MM.1S (cell line): ENCODE measurements around the gene DNAH8.

Source experiments
- DNase-seq: peaks from one replicate; pipeline ENCODE4 v3.0.0-alpha.2; 2015
- H2AFZ ChIP-seq: fragments of 300-600 bp; sonication (generic); 2 replicates; pipeline ENCODE4 v1.6.0; 2016; ENCODE audit warnings: antibody characterized with exemption, low read length
- H3F3A ChIP-seq: fragments of 300-600 bp; sonication (generic); 2 replicates; pipeline ENCODE4 v1.6.1; 2016; ENCODE audit warnings: mild to moderate bottlenecking, antibody characterized with exemption, low read length, moderate library complexity, mixed read lengths; ENCODE audit not compliant: insufficient read depth
- H3K27ac ChIP-seq: fragments of 300-600 bp; sonication (generic); 2 replicates; pipeline ENCODE4 v1.5.1; 2016; ENCODE audit warnings: mild to moderate bottlenecking, low read length
- H3K27me3 ChIP-seq: fragments of 300-600 bp; sonication (generic); replicated peaks from 2 replicates; pipeline ENCODE4 v1.6.0; 2016; ENCODE audit warnings: low read length; ENCODE audit not compliant: insufficient read depth
- H3K36me3 ChIP-seq: fragments of 300-600 bp; sonication (generic); replicated peaks from 2 replicates; pipeline ENCODE4 v1.6.1; 2016; ENCODE audit warnings: mild to moderate bottlenecking, low read length, mixed read lengths; ENCODE audit not compliant: insufficient read depth
- H3K4me1 ChIP-seq: fragments of 300-600 bp; sonication (generic); 2 replicates; pipeline ENCODE4 v1.6.1; 2016; ENCODE audit warnings: low read length, mixed read lengths
- H3K4me2 ChIP-seq: fragments of 300-600 bp; sonication (generic); 2 replicates; pipeline ENCODE4 v1.6.0; 2016; ENCODE audit warnings: low read depth, low read length
- H3K4me3 ChIP-seq: fragments of 300-600 bp; sonication (generic); 2 replicates; pipeline ENCODE4 v1.5.1; 2016; ENCODE audit warnings: low read length, mixed read lengths
- H3K79me2 ChIP-seq: fragments of 300-600 bp; sonication (generic); 2 replicates; pipeline ENCODE4 v1.6.1; 2016; ENCODE audit warnings: mixed run types, low read length, mixed read lengths
- H3K9ac ChIP-seq: fragments of 300-600 bp; sonication (generic); 2 replicates; pipeline ENCODE4 v1.6.1; 2016; ENCODE audit warnings: low read length, mixed read lengths
- H3K9me2 ChIP-seq: fragments of 300-600 bp; sonication (generic); replicated peaks from 2 replicates; pipeline ENCODE4 v1.6.1; 2016; ENCODE audit warnings: mild to moderate bottlenecking, low read length, mixed read lengths; ENCODE audit not compliant: insufficient read depth
- H3K9me3 ChIP-seq: fragments of 300-600 bp; sonication (generic); replicated peaks from 2 replicates; pipeline ENCODE4 v1.6.1; 2016; ENCODE audit warnings: mild to moderate bottlenecking, low read length, mixed read lengths; ENCODE audit not compliant: insufficient read depth
- H4K20me1 ChIP-seq: fragments of 300-600 bp; sonication (generic); 2 replicates; pipeline ENCODE4 v1.6.1; 2016; ENCODE audit warnings: mild to moderate bottlenecking, low read length, moderate library complexity, mixed read lengths; ENCODE audit not compliant: insufficient read depth
- EZH2 ChIP-seq: fragments of 300-600 bp; sonication (generic); optimal IDR thresholded peaks from 2 replicates; pipeline ENCODE3; 2017; ENCODE audit warnings: low read depth, mild to moderate bottlenecking, antibody characterized with exemption, low read length, mixed read lengths
- EZH2phosphoT487 ChIP-seq: fragments of 300-600 bp; sonication (generic); IDR thresholded peaks from 2 replicates; pipeline ENCODE4 v1.6.1; 2018; ENCODE audit warnings: antibody characterized with exemption, low read length
- TF ChIP-seq, protein P1 (sequence below): fragments of 300-600 bp; sonication (generic); IDR thresholded peaks from 2 replicates; pipeline ENCODE4 v1.5.1; 2016; ENCODE audit warnings: antibody characterized with exemption, low read length, mixed read lengths

Gene DNAH8

GRCh38 chr6:38836585-38836984 lies 121.5 kb downstream of the DNAH8 start:
- H3K36me3 ChIP-seq = no peaks in the 10 kb centered on the region
- H3F3A ChIP-seq = no peaks in the 10 kb centered on the region

DNA sequence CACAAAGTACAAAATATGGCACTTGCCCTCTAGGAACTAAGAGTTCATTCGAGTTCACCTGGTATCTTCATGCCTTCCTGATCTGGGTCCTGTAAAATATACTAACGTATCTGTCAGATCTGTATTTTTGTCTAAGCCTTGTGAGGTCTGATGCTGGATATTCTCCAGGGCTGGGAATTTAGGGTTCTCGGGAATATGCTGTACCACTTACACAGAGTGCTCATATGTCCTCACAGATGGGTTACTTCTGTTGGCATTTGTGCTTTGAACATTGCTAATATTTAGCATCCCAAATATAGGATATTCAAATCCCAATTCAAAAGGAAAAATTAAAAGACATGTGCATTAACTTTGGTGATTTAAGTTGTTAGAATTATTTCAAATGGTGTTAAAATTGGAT lies 122.0 kb downstream of the DNAH8 start:
- TF ChIP-seq EZH2phosphoT487 (no peak), EZH2 (no peak)
- TF ChIP-seq, protein P1, sequence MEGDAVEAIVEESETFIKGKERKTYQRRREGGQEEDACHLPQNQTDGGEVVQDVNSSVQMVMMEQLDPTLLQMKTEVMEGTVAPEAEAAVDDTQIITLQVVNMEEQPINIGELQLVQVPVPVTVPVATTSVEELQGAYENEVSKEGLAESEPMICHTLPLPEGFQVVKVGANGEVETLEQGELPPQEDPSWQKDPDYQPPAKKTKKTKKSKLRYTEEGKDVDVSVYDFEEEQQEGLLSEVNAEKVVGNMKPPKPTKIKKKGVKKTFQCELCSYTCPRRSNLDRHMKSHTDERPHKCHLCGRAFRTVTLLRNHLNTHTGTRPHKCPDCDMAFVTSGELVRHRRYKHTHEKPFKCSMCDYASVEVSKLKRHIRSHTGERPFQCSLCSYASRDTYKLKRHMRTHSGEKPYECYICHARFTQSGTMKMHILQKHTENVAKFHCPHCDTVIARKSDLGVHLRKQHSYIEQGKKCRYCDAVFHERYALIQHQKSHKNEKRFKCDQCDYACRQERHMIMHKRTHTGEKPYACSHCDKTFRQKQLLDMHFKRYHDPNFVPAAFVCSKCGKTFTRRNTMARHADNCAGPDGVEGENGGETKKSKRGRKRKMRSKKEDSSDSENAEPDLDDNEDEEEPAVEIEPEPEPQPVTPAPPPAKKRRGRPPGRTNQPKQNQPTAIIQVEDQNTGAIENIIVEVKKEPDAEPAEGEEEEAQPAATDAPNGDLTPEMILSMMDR = no peak
- Histone ChIP-seq H3K9me2 (no peaks in the 10 kb centered on the region), H3K9me3 (no peaks in the 10 kb centered on the region), H3K27me3 (no peaks in the 10 kb centered on the region), H4K20me1 (no peaks in the 10 kb centered on the region), H3K79me2 (no peaks in the 10 kb centered on the region), H3K4me2 (no peak overlapping the region), H2AFZ (no peak overlapping the region), H3K4me3 (no peak overlapping the region), H3K36me3 (no peaks in the 10 kb centered on the region), H3F3A (no peaks in the 10 kb centered on the region), H3K9ac (no peak overlapping the region), H3K4me1 (no peaks in the 10 kb centered on the region), H3K27ac (no peak overlapping the region)
- no peak for DNase-seq

More at GRCh38 chr6:38836585-38836984, 121.5 kb downstream of the DNAH8 start:
- no peaks in the 10 kb centered on the region for H3K9me2 ChIP-seq
- H3K9ac ChIP-seq = no peak overlapping the region
- no peak for DNase-seq
- no peak for TF ChIP-seq EZH2
- no peak for TF ChIP-seq EZH2phosphoT487
- TF ChIP-seq, protein P1 = no peak
- H4K20me1 ChIP-seq = no peaks in the 10 kb centered on the region
- no peaks in the 10 kb centered on the region for H3K27me3 ChIP-seq
- no peaks in the 10 kb centered on the region for H3K79me2 ChIP-seq
- no peaks in the 10 kb centered on the region for H3K4me1 ChIP-seq
- H3K4me2 ChIP-seq = no peak overlapping the region
- no peaks in the 10 kb centered on the region for H3K9me3 ChIP-seq
- no peak overlapping the region for H2AFZ ChIP-seq
- H3K27ac ChIP-seq = no peak overlapping the region
- H3K4me3 ChIP-seq = no peak overlapping the region

DNA sequence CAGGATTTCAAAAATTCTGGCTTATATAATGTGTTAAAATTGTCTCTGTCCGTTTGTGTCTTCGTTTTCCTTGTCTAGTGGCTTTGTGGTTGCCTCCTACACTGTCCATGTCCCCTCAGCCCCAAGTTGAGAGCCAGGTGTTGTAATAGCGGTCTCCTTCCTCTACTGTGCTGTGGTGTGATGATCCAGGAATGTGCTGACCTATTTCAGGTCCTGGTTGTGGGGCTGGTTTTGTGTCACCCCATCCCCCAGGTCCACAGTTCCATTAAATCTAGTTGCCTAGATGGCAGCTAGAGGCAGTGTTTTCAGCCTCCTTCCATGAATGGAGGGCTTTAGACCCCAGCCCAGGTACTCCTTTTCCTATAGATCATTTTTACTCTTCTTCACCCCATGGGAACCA lies 128.7 kb downstream of the DNAH8 start:
- Histone ChIP-seq H3K9me2 (no peaks in the 10 kb centered on the region), H3K79me2 (no peaks in the 10 kb centered on the region), H3K36me3 (no peaks in the 10 kb centered on the region), H3K27me3 (no peaks in the 10 kb centered on the region), H3K27ac (no peak overlapping the region), H3K4me3 (no peak overlapping the region), H3K4me2 (no peak overlapping the region), H2AFZ (no peak overlapping the region), H4K20me1 (no peaks in the 10 kb centered on the region), H3K9me3 (no peaks in the 10 kb centered on the region), H3K9ac (no peak overlapping the region), H3K4me1 (no peaks in the 10 kb centered on the region), H3F3A (no peaks in the 10 kb centered on the region)
- no peak for DNase-seq
- TF ChIP-seq EZH2 = no peak
- TF ChIP-seq EZH2phosphoT487 = no peak
- TF ChIP-seq, protein P1 = no peak
